Activated naive CD4-positive, alpha-beta T cell treated with anti-CD3 and anti-CD28 coated beads, Interleukin-2, amount 10 ng/mL, durations not matched to agents 7 days and 5 days (primary cell): ENCODE results near the gene SLK.

Experiments used
- CTCF ChIA-PET: fragments of 350-600 bp; sonication (Branson Sonifier 250); formaldehyde crosslinking; loops from one replicate; lab custom pipeline; 2021; ENCODE audit warnings: antibody characterized with exemption; lab: Charles Lee
- DNase-seq: peaks from one replicate; pipeline ENCODE4 v3.0.0-alpha.2; 2020
- H3K27ac Mint-ChIP-seq: one replicate; pipeline ENCODE4 v1.8.0; 2021; ENCODE audit warnings: mild to moderate bottlenecking, moderate library complexity, mixed read lengths
- H3K27me3 Mint-ChIP-seq: one replicate; pipeline ENCODE4 v1.8.0; 2021; ENCODE audit warnings: mild to moderate bottlenecking, mixed read lengths
- H3K36me3 Mint-ChIP-seq: one replicate; pipeline ENCODE4 v1.8.0; 2021; ENCODE audit warnings: mixed read lengths
- H3K4me1 Mint-ChIP-seq: one replicate; pipeline ENCODE4 v1.8.0; 2021; ENCODE audit warnings: mixed read lengths
- H3K4me3 Mint-ChIP-seq: one replicate; pipeline ENCODE4 v1.8.0; 2021; ENCODE audit warnings: mild to moderate bottlenecking, moderate library complexity, mixed read lengths
- H3K9me3 Mint-ChIP-seq: one replicate; pipeline ENCODE4 v1.8.0; 2021; ENCODE audit warnings: mixed read lengths

SLK gene

GRCh38 chr10:103985726-103986125 lies 18.8 kb downstream of the SLK start:
- peaks cover 6% of the 10 kb centered on the region for H3K36me3 Mint-ChIP-seq
- H3K4me1 Mint-ChIP-seq, result peaks cover 51% of the 10 kb centered on the region

GRCh38 chr10:103986360-103986759 lies 19.4 kb downstream of the SLK start:
- H3K27ac Mint-ChIP-seq, result no peak overlapping the region
- no peaks in the 10 kb centered on the region for H3K27me3 Mint-ChIP-seq
- H3K4me1 Mint-ChIP-seq, result peaks cover 44% of the 10 kb centered on the region
- CTCF ChIA-PET, result interaction anchor here (0.6 kb wide), 1 partner anchor 92 kb away, joined by 3 read pairs; no protein-coding TSS in a partner anchor
- no peak overlapping the region for H3K4me3 Mint-ChIP-seq
- H3K36me3 Mint-ChIP-seq, result peaks cover 4% of the 10 kb centered on the region
- H3K9me3 Mint-ChIP-seq, result no peaks in the 10 kb centered on the region
- DNase-seq, result no peak

More at GRCh38 chr10:103985726-103986125, 18.8 kb downstream of the SLK start:
- no peaks in the 10 kb centered on the region for H3K9me3 Mint-ChIP-seq
- no peak overlapping the region for H3K27ac Mint-ChIP-seq
- no peak overlapping the region for H3K4me3 Mint-ChIP-seq
- no peaks in the 10 kb centered on the region for H3K27me3 Mint-ChIP-seq
- CTCF ChIA-PET, result no interaction called here
- no peak for DNase-seq

DNA sequence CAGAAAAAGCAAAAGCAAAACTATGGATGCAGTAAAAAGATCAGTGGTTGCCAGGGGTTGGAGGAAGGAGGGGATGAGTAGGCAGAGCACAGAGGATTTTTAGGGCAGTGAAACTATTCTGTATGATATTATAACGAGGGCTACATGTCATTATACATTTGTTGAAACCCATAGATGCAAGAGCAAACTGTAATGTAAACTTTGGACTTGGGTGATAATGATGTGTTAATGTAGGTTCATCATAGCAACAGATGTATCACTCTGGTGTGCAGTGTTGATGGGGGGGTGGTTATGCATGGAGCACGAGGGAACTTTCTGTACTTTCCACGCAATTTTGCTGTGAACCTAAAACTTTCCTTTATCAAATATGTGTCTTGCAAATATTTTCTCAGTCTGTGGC lies 23.2 kb downstream of the SLK start:
- Mint-ChIP-seq H3K27me3 (no peaks in the 10 kb centered on the region), H3K27ac (no peak overlapping the region), H3K4me3 (no peak overlapping the region), H3K9me3 (no peaks in the 10 kb centered on the region), H3K4me1 (peaks cover 12% of the 10 kb centered on the region), H3K36me3 (peaks cover 17% of the 10 kb centered on the region)
- DNase-seq, result no peak
- CTCF ChIA-PET, result no interaction called here

DNA sequence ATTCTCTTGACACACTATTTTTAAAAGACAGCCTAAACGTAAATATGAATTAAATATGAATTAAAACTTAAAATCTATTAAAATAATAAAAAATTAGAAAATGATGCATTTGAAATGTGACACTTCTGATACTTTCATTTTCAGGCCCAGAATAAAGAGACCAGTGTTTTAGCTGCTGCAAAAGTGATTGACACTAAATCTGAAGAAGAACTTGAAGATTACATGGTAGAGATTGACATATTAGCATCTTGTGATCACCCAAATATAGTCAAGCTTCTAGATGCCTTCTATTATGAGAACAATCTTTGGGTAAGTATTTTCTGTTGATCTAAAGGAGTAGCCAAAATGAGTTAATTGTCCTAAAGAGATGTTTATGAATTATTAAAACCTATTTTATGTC lies 23.6 kb downstream of the SLK start:
- peaks cover 13% of the 10 kb centered on the region for H3K4me1 Mint-ChIP-seq
- peaks cover 18% of the 10 kb centered on the region for H3K36me3 Mint-ChIP-seq
- no peak overlapping the region for H3K4me3 Mint-ChIP-seq
- DNase-seq, result no peak
- H3K27ac Mint-ChIP-seq, result no peak overlapping the region
- H3K27me3 Mint-ChIP-seq, result no peaks in the 10 kb centered on the region
- CTCF ChIA-PET, result no interaction called here
- no peaks in the 10 kb centered on the region for H3K9me3 Mint-ChIP-seq

GRCh38 chr10:103991393-103992128 lies 24.6 kb downstream of the SLK start:
- no peak overlapping the region for H3K4me3 Mint-ChIP-seq
- no peaks in the 10 kb centered on the region for H3K27me3 Mint-ChIP-seq
- no peaks in the 10 kb centered on the region for H3K9me3 Mint-ChIP-seq
- H3K36me3 Mint-ChIP-seq, result peaks cover 18% of the 10 kb centered on the region
- CTCF ChIA-PET, result no interaction called here
- no peak overlapping the region for H3K27ac Mint-ChIP-seq
- DNase-seq, result no peak
- peaks cover 11% of the 10 kb centered on the region for H3K4me1 Mint-ChIP-seq

DNA sequence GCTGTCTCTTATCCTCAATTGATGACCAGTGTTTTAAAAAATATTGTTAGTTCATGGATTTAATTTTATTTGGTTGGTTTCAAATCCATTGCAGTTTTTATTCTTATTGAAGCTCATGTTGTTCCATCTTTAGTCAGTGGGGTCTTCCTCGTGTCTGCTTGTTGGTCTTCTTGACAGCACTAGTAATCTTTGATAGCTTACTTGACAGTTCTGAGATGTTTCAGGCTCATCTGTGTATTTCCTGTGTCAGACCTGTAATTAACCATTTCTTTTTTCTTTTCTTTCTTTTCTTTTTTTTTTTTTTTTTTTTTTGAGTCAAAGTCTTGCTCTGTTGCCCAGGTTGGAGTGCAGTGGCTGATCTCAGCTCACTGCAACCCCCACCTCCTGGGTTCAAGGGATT lies 28.2 kb downstream of the SLK start:
- no peak overlapping the region for H3K27ac Mint-ChIP-seq
- peaks cover 15% of the 10 kb centered on the region for H3K4me1 Mint-ChIP-seq
- CTCF ChIA-PET, result interaction anchor here (1.3 to 1.8 kb wide), 2 partner anchors 10 to 12 kb away, joined by 4 read pairs; no protein-coding TSS in a partner anchor
- H3K27me3 Mint-ChIP-seq, result no peaks in the 10 kb centered on the region
- H3K4me3 Mint-ChIP-seq, result no peak overlapping the region
- DNase-seq, result no peak
- H3K36me3 Mint-ChIP-seq, result peaks cover 36% of the 10 kb centered on the region
- H3K9me3 Mint-ChIP-seq, result no peaks in the 10 kb centered on the region

- Mint-ChIP-seq H3K9me3 (no peaks in the 10 kb centered on the region), H3K27me3 (no peaks in the 10 kb centered on the region), H3K4me1 (peaks cover 14% of the 10 kb centered on the region), H3K27ac (no peak overlapping the region), H3K36me3 (peaks cover 50% of the 10 kb centered on the region), H3K4me3 (no peak overlapping the region)
- DNase-seq, result no peak
- CTCF ChIA-PET, result interaction anchor here (0.7 kb wide), 1 partner anchor 19 kb away, joined by 4 read pairs; no protein-coding TSS in a partner anchor
Measured at GRCh38 chr10:103998805-103999204, 31.9 kb downstream of the SLK start.

DNA sequence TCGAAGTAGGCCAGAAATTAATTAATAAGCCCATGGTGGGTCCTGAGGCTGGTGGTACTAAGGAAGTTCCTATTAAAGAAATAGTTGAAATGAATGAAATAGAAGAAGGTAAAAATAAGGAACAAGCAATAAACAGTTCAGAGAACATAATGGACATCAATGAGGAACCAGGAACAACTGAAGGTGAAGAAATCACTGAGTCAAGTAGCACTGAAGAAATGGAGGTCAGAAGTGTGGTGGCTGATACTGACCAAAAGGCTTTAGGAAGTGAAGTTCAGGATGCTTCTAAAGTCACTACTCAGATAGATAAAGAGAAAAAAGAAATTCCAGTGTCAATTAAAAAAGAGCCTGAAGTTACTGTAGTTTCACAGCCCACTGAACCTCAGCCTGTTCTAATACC lies 36.0 kb downstream of the SLK start:
- Mint-ChIP-seq H3K27me3 (no peaks in the 10 kb centered on the region), H3K27ac (no peak overlapping the region), H3K4me3 (no peak overlapping the region), H3K4me1 (no peaks in the 10 kb centered on the region), H3K36me3 (peaks cover 48% of the 10 kb centered on the region), H3K9me3 (no peaks in the 10 kb centered on the region)
- no peak for DNase-seq
- CTCF ChIA-PET, result no interaction called here

- Mint-ChIP-seq H3K4me3 (no peak overlapping the region), H3K27me3 (no peaks in the 10 kb centered on the region), H3K9me3 (no peaks in the 10 kb centered on the region), H3K36me3 (peaks cover 46% of the 10 kb centered on the region), H3K27ac (no peak overlapping the region), H3K4me1 (no peaks in the 10 kb centered on the region)
- no peak for DNase-seq
- CTCF ChIA-PET, result interaction anchor here (1.3 to 1.4 kb wide), 2 partner anchors 10 to 117 kb away, joined by 4 read pairs; no protein-coding TSS in a partner anchor
Measured at GRCh38 chr10:104005172-104005863, 38.4 kb downstream of the SLK start.

DNA sequence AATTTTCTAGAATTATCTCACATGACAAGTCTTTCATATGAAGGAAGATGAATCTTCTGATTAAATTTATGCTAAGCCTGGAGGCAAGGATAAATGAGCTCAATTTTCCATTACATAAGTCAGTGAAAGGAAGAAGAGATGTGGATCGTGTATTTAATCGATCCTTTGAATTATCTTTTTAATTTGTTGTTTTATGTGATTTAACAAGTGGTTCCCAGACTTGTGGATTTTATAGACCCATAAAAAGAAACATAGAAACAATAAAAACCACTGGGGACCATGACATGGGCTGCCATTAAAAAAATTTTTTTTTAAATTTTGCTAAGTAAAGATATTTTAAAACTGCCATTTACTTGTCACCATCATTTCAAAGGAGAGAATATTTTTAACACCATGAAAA lies 45.0 kb downstream of the SLK start:
- DNase-seq, result no peak
- Mint-ChIP-seq H3K4me1 (no peaks in the 10 kb centered on the region), H3K9me3 (no peaks in the 10 kb centered on the region), H3K4me3 (no peak overlapping the region), H3K27me3 (no peaks in the 10 kb centered on the region), H3K27ac (no peak overlapping the region), H3K36me3 (peaks cover 15% of the 10 kb centered on the region)
- CTCF ChIA-PET, result no interaction called here

DNA sequence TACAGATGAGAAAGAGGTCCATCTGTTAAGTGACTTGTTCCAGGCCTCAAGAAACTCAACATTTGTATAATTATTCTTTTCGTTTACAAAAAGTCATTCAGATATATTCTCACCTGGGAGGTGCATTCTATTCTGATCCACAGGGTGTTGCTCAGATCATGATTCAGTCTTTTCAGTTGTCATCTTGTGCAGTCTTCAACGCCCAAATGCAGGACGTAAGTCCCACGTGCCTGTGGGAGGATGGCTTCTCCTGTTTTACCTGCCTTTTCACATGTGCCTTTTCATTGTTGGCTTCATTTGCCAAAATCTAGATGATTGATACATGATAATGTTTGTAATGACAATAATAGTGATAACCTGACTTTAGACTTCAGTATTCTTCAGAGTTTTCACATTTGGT lies 46.5 kb downstream of the SLK start:
- Mint-ChIP-seq H3K36me3 (peaks cover 16% of the 10 kb centered on the region), H3K27ac (no peak overlapping the region), H3K27me3 (no peaks in the 10 kb centered on the region), H3K4me3 (no peak overlapping the region), H3K4me1 (no peaks in the 10 kb centered on the region), H3K9me3 (no peaks in the 10 kb centered on the region)
- CTCF ChIA-PET, result no interaction called here
- DNase-seq, result no peak

DNA sequence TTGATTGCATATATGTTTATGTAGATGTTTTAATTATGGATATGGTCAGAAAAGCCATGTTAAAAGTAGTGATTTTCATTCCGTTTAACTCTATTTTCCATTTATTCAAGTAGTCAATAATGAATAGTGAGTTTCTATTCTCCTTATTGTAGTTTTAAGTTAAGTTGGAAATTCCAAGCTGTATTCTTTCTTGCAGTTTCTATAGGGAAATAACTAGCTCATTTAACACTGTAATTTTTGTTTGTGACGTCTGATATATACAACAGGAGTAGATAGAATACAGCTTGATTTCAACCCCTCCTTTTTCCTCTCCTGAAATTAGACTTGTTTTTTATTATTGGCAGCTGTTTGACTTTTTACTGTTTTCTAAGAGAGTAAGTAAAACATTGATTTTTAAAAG lies 47.2 kb downstream of the SLK start:
- CTCF ChIA-PET, result interaction anchor here (1.2 kb wide), 1 partner anchor 129 kb away, joined by 3 read pairs; no protein-coding TSS in a partner anchor
- Mint-ChIP-seq H3K4me3 (no peak overlapping the region), H3K4me1 (no peaks in the 10 kb centered on the region), H3K27me3 (no peaks in the 10 kb centered on the region), H3K27ac (no peak overlapping the region), H3K9me3 (no peaks in the 10 kb centered on the region), H3K36me3 (peaks cover 16% of the 10 kb centered on the region)
- DNase-seq, result no peak

- H3K4me1 Mint-ChIP-seq, result no peaks in the 10 kb centered on the region
- no peaks in the 10 kb centered on the region for H3K27me3 Mint-ChIP-seq
- H3K9me3 Mint-ChIP-seq, result no peaks in the 10 kb centered on the region
- CTCF ChIA-PET, result no interaction called here
- H3K4me3 Mint-ChIP-seq, result no peak overlapping the region
- peaks cover 28% of the 10 kb centered on the region for H3K36me3 Mint-ChIP-seq
- DNase-seq, result no peak
- H3K27ac Mint-ChIP-seq, result no peak overlapping the region
Measured at GRCh38 chr10:104016661-104017060, 49.7 kb downstream of the SLK start.

DNA sequence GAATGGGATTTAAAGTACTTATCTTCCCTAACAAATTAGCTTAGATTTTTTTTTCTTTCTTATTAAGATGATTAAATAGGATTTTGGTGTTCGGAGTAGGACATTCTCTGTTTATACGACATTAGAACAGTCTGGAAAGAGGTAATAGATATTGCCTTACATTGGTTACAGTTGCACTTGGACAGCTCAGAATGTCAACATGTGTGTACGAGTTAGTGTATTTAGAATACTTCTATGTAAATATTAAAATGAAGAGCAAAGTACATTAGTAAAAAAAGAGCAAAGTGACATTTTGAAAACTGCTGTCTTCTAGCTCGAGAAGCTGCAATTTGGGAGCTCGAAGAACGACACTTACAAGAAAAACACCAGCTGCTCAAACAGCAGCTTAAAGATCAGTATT lies 51.5 kb downstream of the SLK start:
- no peak for DNase-seq
- Mint-ChIP-seq H3K27me3 (no peaks in the 10 kb centered on the region), H3K9me3 (no peaks in the 10 kb centered on the region), H3K4me3 (no peak overlapping the region), H3K4me1 (no peaks in the 10 kb centered on the region), H3K27ac (no peak overlapping the region), H3K36me3 (peaks cover 41% of the 10 kb centered on the region)
- CTCF ChIA-PET, result interaction anchor here (0.6 to 1.3 kb wide), 4 partner anchors 20 to 196 kb away, joined by 3 to 4 read pairs (median 3); no protein-coding TSS in a partner anchor
